GM21723 (cell line): ENCODE measurements around the gene MTUS2.

Experiments
- ATAC-seq: cut with Tn5 transposase; IDR thresholded peaks from one replicate; pipeline ENCODE4 v1.9.1; 2021; ENCODE audit warnings: mild to moderate bottlenecking, moderate library complexity; ENCODE audit not compliant: unreplicated experiment

The MTUS2 gene

DNA sequence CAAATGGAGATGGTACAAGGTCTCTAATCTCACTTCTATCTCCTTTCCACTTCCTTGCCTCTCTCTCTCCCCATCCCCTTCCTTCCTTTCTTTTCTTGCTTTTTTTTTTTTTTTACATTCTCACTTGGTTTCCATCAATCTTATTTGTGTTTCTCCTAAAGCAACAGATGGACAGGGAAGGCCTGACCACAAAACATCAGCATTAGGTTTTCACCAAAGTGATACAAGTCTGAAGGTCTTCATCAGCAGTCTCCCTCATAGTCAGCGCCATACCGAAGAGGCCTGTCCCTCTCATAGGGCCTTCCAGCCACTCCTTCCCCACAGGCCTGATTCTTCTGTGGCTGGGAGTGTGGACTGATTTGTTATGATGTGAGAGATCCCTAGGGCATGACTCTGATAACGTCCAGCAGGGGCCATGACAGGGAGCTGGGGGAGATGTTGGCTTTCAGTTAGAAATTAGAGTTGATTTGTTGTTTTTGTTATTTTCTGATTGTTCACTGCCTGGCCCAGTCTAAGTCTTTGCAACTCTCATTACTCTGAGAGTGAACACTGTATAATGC lies 616.7 kb downstream of the MTUS2 start:
- ATAC-seq, result no peak

DNA sequence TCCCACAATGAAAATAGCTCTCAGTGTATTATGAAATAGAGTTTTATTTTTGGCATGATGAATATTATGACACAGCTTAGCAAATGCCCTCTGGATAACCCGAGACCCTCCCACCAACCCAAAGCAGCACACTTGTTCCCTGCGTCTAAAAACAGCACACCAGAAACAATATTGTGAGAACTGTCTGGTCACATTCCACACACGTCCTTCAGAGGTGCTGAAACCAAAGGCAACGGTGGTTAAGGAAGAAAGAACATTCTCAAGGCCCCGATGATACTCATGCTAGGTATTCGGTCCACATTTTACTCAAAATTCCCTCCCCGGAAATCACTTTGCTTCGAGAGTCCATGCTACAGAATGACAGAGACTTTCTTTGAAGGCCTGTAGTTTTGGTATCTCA lies 618.6 kb downstream of the MTUS2 start:
- no peak for ATAC-seq

DNA sequence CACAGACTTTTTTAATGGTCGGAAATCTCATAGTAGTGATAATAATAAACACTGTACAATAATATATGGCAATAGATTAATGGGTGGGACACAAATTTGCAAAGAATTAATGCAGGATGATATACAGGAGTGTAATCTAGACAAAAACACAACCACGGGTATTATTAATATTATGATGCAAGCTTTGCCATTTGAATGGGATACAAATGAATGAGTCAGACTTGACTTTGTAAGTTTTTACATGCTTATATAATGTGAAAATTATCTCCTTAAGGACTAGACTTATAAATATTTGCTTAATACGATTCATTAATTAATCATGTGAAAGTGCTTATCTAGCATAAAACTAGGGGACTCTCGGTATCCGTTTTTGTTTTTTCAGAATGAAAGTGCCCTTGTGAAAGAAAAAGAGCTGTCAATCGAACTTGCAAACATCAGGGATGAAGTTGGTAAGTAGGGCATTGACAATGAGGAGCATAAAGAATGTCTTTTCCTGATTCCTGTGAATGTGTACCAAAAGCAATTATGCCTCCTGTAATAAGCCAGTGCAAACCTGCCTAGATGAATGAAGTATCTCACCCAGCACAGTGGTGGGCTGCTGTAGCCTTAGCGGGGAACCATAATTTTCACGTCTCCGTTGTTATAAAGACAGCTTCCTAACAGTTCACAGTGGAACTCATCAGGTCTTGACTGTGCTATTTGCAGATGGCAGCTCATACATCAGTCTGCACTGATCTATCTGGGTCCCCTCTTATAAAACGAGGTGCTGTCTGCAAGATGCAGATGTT lies 619.7 kb downstream of the MTUS2 start:
- no peak for ATAC-seq

DNA sequence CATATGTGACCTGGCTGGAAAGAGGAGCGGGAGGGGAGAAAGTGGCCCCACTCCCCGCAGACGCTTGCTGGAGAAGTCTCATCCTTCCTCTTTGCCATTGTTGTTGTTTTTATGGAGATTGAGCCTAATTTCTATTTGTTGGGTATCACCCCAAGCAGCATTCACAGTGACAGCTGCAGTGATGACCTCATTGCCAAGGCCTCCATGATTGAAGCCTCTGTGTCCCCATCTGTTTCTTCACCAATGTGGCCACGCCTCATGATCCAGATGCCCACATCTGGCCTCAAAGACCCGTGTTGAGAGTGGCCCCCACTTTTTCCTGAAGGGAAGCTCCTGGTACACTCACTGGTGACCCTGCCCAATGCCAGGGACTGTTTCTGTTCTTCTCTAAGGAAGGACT lies 621.2 kb downstream of the MTUS2 start:
- no peak for ATAC-seq

DNA sequence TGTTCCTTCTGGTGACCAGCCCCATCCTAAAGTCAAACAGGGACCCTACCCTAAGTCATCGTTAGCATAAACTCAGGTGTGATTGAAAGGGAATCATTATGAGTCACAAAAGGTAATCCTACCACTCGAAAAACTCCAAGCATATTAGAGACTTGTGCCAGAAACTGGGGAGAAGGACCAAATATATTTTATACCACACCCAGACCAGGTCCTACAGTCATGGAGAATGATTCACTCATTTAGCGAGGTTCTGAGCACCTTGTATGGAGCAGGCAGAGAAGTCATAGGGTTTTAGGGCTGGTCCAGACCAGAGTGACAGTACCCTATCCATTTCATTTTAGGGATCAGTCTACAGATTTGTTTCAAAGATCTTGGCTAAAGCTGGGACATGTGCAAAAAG lies 625.9 kb downstream of the MTUS2 start:
- no peak for ATAC-seq

DNA sequence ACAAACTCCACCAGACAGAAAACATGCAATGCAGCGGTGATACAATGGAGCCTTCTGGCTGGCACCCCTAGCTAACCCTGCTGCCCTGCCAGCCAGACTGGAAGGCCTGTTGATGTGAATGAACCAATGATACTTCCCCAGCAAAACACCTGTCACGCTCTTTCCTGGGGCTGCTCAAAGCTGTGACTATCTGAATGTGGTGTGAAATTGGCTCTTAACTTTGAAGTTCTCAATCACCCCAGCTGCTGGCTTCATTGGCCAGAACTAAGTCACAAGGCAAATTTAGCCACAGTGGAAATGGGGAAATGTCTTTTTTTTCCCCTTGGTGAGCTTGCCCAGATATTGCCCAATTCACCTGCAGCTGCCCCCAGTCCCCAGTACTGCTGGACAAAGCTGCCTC lies 628.0 kb downstream of the MTUS2 start:
- ATAC-seq, result no peak

DNA sequence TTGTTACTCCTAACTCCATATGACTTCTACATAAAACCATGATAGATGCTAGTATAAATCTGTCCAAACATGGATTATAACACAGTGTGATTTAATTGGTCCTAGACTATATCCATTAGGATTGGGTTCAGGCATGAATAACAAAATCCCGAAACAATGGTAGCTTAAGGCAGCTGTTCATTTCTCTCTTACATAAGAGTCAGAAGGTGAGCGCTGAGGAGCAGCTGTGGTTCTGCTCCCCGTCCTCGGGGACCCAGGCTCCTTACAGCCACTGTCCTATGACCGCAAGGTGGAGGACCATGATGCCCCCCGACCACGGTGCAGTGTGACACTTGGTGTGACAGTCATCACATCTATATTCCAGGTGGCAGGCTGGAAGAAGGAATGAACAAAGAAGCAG lies 629.6 kb downstream of the MTUS2 start:
- ATAC-seq, result no peak

DNA sequence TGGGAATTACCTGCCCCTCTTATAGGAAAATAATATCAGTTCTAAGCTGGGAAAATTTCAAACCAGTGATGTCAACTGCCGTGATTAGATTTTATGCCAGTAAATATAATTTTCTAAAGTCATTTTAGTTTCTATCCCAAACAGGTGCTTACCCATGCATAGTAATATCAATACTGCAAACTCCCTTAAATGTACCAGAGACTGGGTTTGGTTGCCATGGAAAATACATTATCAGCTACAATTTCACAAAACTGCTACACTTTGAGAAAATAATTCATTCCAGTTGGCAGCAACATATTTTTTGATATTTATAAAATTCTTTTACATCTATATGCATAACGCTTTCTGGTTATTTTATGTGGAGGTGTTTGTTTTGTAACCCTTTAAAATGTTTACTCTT lies 631.8 kb downstream of the MTUS2 start:
- ATAC-seq, result no peak

DNA sequence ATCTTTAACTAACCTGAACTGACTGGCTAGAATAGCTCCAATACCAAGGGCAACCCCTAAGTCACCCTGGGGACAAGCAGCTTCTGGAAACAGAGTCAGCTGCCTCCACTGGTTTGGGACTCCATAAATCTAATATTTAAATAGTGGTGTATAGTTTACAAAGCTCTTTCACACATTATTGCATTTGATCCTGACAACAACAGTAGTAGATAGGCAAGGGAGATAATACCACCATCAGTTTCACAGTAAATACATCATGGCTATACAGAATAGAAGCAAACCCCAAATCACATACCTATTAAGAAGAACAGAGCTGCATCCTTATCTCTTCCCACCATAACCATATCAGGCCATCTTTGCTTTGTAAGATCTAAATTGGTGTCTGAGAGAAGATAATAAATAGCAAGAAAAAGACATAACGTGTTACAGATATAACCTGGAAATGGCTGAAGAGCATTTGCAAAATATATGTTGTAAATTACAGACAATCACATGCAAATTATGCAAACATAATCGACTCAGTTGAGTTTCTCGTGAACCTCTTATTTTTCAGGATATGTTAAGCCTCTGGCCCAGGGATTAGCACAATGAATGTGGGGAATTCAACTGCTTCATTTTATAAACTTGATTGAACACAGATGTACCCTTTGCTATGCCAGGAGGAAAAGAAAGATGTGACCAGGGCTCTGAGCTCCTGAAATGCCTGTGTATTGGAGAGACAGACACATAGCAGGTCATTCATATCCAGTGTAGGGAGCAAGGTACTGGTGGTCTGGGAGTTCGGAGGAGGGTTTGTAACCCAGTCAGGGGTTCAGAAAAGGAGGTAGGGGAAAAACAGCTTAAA lies 632.9 kb downstream of the MTUS2 start:
- ATAC-seq, result no peak

DNA sequence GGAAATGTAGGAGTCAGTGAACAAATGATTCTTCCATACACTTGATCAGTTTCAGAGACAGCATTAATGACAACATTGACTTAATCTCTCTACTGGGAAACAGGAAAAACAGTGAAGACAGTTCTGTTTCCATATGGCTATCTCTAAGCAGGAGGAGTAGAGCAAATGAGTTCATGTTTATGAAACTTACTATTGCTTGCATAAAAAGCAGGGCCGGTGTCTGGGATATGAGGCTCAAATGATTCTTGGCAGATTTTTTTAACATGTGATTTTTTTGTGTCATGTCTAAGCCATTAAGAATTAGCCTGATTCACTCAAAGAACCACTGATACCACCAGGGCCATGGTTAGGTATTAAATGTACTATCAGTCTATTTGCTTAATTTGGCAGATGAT lies 633.5 kb downstream of the MTUS2 start:
- ATAC-seq, result no peak

DNA sequence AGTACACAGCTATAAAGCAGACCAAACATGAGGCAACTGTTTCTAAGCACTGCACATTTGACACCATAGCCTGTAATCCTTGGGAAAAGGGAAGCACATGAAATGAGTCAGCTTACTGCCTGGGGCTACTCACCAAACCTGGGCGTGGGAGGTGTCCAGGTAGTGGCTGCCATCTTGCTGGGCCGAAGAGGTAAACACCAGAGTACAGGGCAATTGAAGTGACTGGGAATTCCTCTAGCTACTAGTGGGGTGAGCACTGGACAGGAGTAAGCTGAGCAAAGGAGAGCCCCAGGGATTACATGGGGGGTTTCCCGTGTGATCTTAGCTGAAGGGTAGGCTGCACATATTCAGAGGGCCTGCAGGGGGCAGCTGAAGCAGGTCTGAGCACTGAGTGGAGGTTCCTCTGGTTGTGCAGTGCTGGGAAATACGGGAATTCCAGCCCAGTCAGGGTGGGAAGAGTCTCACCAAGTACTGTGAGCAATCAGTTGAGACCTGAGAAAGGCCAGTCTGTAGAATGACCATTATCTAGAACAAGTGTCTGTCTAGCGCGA lies 634.9 kb downstream of the MTUS2 start:
- no peak for ATAC-seq

DNA sequence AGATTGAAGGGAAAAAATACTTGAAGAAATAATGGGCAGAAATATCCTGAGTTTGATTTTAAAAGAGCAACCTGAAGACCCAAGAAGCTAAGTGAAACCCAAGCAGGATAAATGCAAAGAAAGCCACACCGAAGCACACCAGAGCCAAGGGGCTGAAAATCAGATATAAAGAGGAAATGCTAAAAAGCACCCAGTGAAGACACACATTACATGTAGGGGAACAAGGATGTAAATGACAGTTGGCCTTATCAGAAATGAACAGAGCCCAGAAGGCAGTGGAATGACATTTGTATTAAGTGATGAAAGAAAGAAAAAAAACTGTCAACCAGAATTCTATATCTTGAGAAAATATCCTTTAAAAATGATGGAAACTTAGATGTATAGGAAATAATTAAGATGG lies 636.3 kb downstream of the MTUS2 start:
- no peak for ATAC-seq

DNA sequence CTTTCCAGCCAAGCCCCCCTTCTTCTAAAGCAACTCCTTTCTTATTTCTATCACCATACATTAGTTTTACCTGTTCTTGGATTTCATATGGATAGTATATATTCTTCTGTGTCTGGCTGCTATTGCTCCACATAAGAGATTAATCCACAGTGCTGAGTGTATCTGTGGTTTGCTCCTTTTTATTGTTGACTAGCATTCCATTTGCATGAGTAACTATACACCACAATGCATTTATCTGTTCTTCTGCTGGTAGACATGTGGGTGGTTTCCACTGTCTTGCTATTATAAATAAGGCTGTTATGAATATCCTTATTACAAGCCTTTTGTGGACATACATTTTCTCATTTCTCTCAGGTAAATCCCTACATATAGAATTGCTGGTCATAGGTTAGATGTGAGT lies 637.2 kb downstream of the MTUS2 start:
- no peak for ATAC-seq

DNA sequence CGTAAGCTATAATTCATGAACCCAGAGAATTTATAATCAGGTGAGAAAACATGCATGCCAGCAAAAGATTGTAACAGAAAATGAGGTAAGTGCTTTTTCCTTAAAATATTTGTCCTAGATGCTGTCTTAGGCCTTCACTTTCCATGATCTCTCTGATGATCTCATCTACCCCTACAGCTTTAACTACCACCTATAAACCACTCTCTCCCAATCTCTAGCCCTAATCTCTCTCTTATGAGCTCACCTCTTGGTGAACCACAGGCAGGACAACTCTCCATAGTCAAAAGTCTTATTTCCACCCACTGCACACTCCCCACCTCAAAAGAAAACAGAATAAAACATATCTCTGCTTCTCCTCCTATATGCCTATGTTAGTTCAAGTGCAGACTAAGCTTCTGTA lies 638.3 kb downstream of the MTUS2 start:
- ATAC-seq, result no peak

DNA sequence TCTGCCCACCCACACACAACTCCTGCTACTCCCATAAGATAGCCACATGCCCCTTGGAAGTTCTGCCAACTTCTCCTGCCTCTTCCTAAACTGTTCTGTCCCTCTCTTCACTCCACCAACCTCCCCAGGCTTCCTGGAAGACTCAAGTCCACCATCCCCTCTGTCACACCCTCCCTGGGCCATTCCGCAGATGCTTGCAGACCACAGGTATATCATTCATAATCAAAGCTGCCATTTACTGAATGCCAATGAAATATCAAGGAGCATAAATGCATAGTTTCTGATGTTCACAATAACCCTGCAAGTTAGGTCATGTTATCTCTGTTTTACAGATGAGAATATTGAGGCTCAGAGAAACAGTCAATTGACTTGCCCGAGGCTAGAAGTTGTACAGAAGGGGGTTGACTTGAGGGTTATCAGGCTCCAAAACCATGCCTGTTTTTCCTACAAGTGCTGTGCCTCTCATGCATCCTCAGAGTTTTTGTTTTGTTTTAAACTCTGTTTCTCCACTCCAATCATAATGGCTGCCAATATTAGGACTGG lies 639.7 kb downstream of the MTUS2 start:
- no peak for ATAC-seq

DNA sequence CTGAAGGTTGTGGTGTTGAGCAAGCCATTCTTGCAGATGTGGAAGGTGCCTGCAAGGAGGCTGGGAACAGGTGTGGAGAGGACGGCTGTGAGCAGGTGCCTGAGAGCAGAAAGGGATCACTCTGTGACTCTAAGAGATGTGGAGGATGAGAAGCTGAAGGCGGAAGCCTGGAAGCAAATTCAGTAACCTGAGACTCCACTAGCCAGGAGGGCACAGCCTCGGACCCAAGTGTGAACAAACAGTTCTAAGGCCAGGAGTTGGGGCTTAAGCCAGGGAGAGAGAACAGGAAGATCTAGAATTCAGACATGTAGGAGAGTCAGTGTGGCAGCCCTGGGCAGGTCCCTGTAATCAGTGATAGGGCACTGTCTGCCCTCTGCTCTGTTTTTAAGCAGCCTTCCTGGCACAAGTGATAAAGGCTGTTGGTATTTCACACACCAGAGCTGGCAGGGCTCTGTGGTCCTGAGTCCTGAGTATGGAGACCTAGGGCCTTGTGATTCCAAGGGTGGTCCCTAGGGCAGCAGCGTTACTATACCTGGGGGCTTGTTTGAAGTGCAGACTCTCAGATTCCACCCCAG lies 644.1 kb downstream of the MTUS2 start:
- ATAC-seq, result no peak

DNA sequence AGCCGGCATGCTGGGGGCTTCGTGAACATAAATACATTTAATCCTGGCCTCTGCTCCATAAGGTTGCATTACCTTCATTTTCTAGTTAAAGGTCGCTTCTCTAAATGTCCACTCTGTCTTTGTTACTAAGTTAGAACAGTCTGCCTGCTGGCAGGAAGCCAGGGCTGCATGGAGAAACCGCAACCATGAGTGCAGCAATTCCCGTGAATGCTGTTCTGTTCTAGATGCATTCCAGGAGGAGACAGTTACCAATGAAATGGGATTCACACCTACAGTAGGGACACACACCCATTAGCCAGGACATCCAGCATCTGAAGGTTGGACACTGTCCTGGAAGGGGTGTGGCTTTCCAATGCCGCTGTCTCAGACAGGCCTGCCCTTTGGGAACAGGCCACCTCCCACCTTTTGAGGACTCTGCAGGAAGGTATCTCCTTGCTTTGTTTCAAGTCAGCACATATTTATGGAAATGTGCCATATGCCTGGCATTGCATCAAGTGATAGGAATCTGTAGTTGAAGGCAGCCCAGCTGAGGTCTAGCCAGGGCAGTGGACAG lies 645.7 kb downstream of the MTUS2 start:
- ATAC-seq, result no peak

DNA sequence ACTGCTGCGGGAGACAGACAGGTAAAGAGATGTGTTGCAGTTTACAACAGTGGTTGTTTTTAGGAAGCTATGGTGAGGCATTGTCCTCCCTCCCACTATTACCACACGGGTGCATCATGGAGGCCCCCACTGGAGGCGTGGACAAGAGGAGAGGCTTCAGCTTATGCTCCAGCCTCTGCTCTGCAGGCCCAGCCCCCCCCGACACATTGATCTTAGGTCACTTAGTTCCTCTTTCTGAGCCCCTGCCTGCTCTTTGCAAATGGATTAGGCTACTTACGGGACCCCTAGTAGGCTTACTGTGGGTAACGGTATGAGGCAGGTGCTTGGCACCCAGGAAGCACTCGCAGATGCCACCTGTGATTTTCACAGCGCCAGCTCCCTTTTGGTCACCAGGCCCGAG lies 651.4 kb downstream of the MTUS2 start:
- no peak for ATAC-seq

DNA sequence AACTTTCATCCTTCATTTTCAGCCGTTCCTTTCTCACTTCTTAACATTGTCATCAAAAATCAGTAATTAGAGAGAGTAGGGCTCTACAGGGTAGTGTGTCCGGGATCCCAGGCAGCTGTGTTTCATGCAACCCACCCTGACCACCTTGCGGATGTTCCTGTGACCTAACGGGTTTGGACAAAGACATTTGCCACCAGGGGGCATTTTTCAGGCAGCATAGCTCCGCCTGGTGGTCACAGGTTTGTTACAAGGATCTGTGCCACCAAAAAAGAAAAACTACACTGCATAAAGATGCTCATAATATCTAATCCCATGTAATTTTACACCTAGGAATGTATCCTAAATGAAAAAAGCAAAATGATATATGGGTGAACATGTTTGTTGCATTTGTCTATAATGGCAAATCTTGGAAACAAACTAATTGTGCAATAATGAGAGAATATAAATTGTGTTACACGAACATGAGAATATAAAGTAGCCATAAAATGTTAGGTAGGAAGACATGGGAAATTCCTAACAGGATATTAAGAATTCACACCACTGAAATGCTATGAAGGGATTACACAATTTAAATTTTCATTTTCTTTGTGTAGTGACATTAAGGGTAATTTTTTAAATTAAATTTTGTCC lies 652.3 kb downstream of the MTUS2 start:
- no peak for ATAC-seq

DNA sequence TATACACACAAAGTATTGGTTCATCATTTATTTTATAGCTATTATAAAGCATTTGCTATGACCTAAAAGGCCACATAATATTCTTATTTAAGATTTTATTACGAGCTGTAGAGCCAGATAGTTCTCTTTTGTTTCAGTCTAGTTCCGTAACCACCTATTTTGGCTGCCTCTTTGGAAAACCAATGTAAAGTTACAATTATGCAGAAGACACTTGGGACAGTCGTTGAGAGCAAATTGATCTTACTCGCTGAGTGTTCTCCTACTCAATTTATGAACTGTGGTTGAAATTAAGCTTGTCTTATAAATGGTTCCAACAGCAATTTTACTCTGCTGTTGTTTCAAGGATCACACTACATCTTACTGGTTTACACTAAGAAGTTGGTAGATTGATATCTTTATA lies 653.0 kb downstream of the MTUS2 start:
- no peak for ATAC-seq
